K562 (cell line): ENCODE data around the gene SLC35F5. TPM values are rescaled to one million over a fixed set of nuclear protein-coding genes. Genes with fewer than 3 reads are reported as not detected.

Source experiments
- ATAC-seq: fragments of 200-7000 bp; cut with Tn5 transposase; 3 replicates; pipeline ENCODE4 v1.9.1; 2020; ENCODE audit warnings: moderate library complexity
- BruUV-seq: library from RNA; stranded (reverse); fragments of 400-500 nt; replicated peaks from 2 replicates; lab custom pipeline; 2021; lab: Mats Ljungman, UMichigan
- CTCF ChIA-PET: fragments of 300-600 bp; formaldehyde crosslinking; extraction: SDS; loops from one replicate; lab custom pipeline; 2021; ENCODE audit warnings: low intra/inter-chr PET ratio; lab: Yijun Ruan, JAX
- POLR2A ChIA-PET: fragments of 300-600, 350-650 bp; sonication (Branson Sonifier 250); formaldehyde crosslinking; extraction: SDS; loops from one replicate; lab custom pipeline; 2021; ENCODE audit warnings: antibody characterized with exemption, inconsistent platforms; lab: Yijun Ruan, JAX
- DNase-seq, 4 experiments: peaks; one replicate each; pipeline versions ENCODE4 v3.0.0 to v3.0.0-alpha.2; 2011 to 2018; ENCODE audit warnings: low spot score in 3 of 4, mixed read lengths in 3 of 4; ENCODE audit errors: extremely low read depth in 1 of 4
- FAIRE-seq: peaks from 2 replicates; lab custom pipeline; 2011; peaks lifted over from hg19 to GRCh38; lab: Jason Lieb, UNC
- H2AFZ ChIP-seq: 2 replicates; pipeline ENCODE4 v1.6.0; 2011; ENCODE audit warnings: low read depth, low read length, control low read depth, inconsistent platforms
- H3K27ac ChIP-seq: fragments of 200-600 bp; 3 replicates; pipeline ENCODE4 v1.8.0; 2011; ENCODE audit warnings: low read depth, mild to moderate bottlenecking, control low read depth, inconsistent platforms, low read length, moderate library complexity, mixed read lengths; ENCODE audit errors: extremely low read depth
- H3K27me3 ChIP-seq, 2 experiments: fragments of 300-600 bp in 1 of 2; 2 replicates in 1 of 2; 3 replicates in 1 of 2; pipeline versions ENCODE4 v1.6.0 to v1.8.0; 2011; ENCODE audit warnings: inconsistent platforms in 2 of 2, low read length in 2 of 2, mild to moderate bottlenecking in 1 of 2, mixed read lengths in 1 of 2, moderate library complexity in 1 of 2; ENCODE audit not compliant: control insufficient read depth in 2 of 2, insufficient read depth in 2 of 2
- H3K36me3 ChIP-seq: fragments of 300-600 bp; 3 replicates; pipeline ENCODE4 v1.8.0; 2011; ENCODE audit warnings: mild to moderate bottlenecking, low read length, inconsistent platforms; ENCODE audit not compliant: control insufficient read depth, insufficient read depth
- H3K4me1 ChIP-seq, 2 experiments: fragments of 200-600 bp in 1 of 2; replicated peaks in 1 of 2; 2 replicates in 1 of 2; 3 replicates in 1 of 2; pipeline versions ENCODE4 v1.5.1 to v1.8.0; 2011; ENCODE audit warnings: inconsistent platforms in 2 of 2, low read length in 2 of 2, mild to moderate bottlenecking in 1 of 2, mixed read lengths in 1 of 2, moderate library complexity in 1 of 2; ENCODE audit not compliant: control insufficient read depth in 2 of 2, insufficient read depth in 2 of 2
- H3K4me2 ChIP-seq: 2 replicates; pipeline ENCODE4 v1.6.1; 2011; ENCODE audit warnings: low read length, control low read depth, inconsistent platforms, mixed read lengths; ENCODE audit not compliant: insufficient read depth
- H3K4me3 ChIP-seq: fragments of 200-600 bp; sonication (generic), shearing (Covaris generic); 2 replicates; pipeline ENCODE4 v1.5.1; 2016; ENCODE audit warnings: control low read depth, inconsistent platforms
- H3K79me2 ChIP-seq: fragments of 200-600 bp; 3 replicates; pipeline ENCODE4 v1.8.0; 2011; ENCODE audit warnings: low read length, inconsistent platforms; ENCODE audit not compliant: control insufficient read depth, insufficient read depth
- H3K9ac ChIP-seq, 2 experiments: 2 replicates each; pipeline versions ENCODE4 v1.6.0 to v1.6.1; 2011; ENCODE audit warnings: low read depth in 2 of 2, low read length in 2 of 2, control low read depth in 1 of 2, inconsistent platforms in 1 of 2, mild to moderate bottlenecking in 1 of 2, mixed read lengths in 1 of 2; ENCODE audit not compliant: insufficient read depth in 1 of 2
- H3K9me1 ChIP-seq: one replicate; pipeline ENCODE4 v1.6.0; 2011; ENCODE audit warnings: inconsistent platforms, mild to moderate bottlenecking, low read length, moderate library complexity; ENCODE audit not compliant: control insufficient read depth, insufficient read depth
- H3K9me3 ChIP-seq: replicated peaks from 2 replicates; pipeline ENCODE4 v1.5.1; 2011; ENCODE audit warnings: low read depth, low read length, inconsistent platforms; ENCODE audit not compliant: control insufficient read depth, insufficient read depth
- H4K20me1 ChIP-seq: replicated peaks from 2 replicates; pipeline ENCODE4 v1.6.1; 2011; ENCODE audit warnings: low read length, inconsistent platforms, mixed read lengths; ENCODE audit not compliant: control insufficient read depth, insufficient read depth
- ARID2 ChIP-seq: fragments of 450-650 bp; IDR thresholded peaks from 2 replicates; pipeline ENCODE4 v1.6.1; 2017; ENCODE audit warnings: antibody characterized with exemption, mild to moderate bottlenecking
- BACH1 ChIP-seq: fragments of 200-800 bp; sonication (Bioruptor generic); IDR thresholded peaks from 2 replicates; pipeline ENCODE4 v1.6.1; 2016; ENCODE audit warnings: missing genetic modification characterization, missing compliant biosample characterization
- CXXC5 ChIP-seq: fragments of 250-450 bp; sonication (Bioruptor Pico); IDR thresholded peaks from 2 replicates; pipeline ENCODE4 v1.8.0; 2022; ENCODE audit warnings: inconsistent platforms, mild to moderate bottlenecking, moderate library complexity
- MCM5 ChIP-seq: fragments of 450-650 bp; IDR thresholded peaks from 2 replicates; pipeline ENCODE4 v1.6.1; 2016; ENCODE audit warnings: low read depth
- MEF2D ChIP-seq: conservative IDR thresholded peaks from 2 replicates; pipeline ENCODE4 v1.6.1; 2016; ENCODE audit warnings: low read depth, missing genetic modification characterization, missing compliant biosample characterization
- SP2 ChIP-seq: IDR thresholded peaks from 2 replicates; pipeline ENCODE4 v1.6.1; 2011; ENCODE audit warnings: mild to moderate bottlenecking, low read depth, low read length, moderate library complexity; ENCODE audit not compliant: poor library complexity, severe bottlenecking; ENCODE audit errors: extremely low read depth
- TGIF2 ChIP-seq: sonication (generic); formaldehyde crosslinking; IDR thresholded peaks from 2 replicates; pipeline ENCODE4 v1.8.1; 2022; ENCODE audit warnings: mild to moderate bottlenecking, missing genetic modification reagents, moderate library complexity
- ZKSCAN8 ChIP-seq: fragments of 200-800 bp; sonication (Bioruptor generic); IDR thresholded peaks from 2 replicates; pipeline ENCODE4 v1.6.1; 2016; ENCODE audit warnings: missing genetic modification characterization, missing compliant biosample characterization
- ZNF318 ChIP-seq, 2 experiments: fragments of 450-650 bp; IDR thresholded peaks; 2 replicates each; pipeline ENCODE4 v1.6.1; 2016; ENCODE audit warnings: mild to moderate bottlenecking in 2 of 2, borderline replicate concordance in 1 of 2, low read depth in 1 of 2, moderate library complexity in 1 of 2
- WGBS: fragments of 100-300 bp; shearing (Covaris generic); methylation state at CpG from one replicate; pipeline ENCODE4 v1.1.6; 2016; ENCODE audit warnings: low coverage, mixed read lengths; ENCODE audit not compliant: insufficient coverage; ENCODE audit errors: missing lambda C conversion rate; 5-methylcytosine and 5-hydroxymethylcytosine counted together
- in situ Hi-C: fragments of 300-500 bp; cut with MboI; formaldehyde crosslinking; loops from 4 replicates; pipeline ENCODE4 v1.15.0; 2018; ENCODE audit warnings: inconsistent platforms, mixed read lengths
- intact Hi-C: fragments of 100-400 bp; cut with micrococcal nuclease; formaldehyde crosslinking; loops from 2 replicates; pipeline ENCODE4 v1.14.2; 2022
- polyA plus RNA-seq, 8 experiments: library from polyadenylated mRNA; depleted of rRNA in 4 of 8; stranded (reverse) in 5 of 8; unstranded in 3 of 8; fragments of >200 nt; fragmentation: Nextera tagmentation in 2 of 8; fragmentation: Illumina TruSeq in 1 of 8; extraction: Ambion mirVana in 2 of 8; extraction: Trizol in 1 of 8; gene quantifications; 2 replicates each; pipeline versions ENCODE4 v1.2.1 to v1.2.3, GENCODE V29; 2011 to 2014; ENCODE audit warnings: inconsistent platforms in 1 of 8, missing spikeins in 1 of 8
- total RNA-seq, 7 experiments: library from RNA; depleted of rRNA in 6 of 7; stranded (reverse); fragments of >200 nt in 6 of 7; fragmentation: Illumina TruSeq in 2 of 7; extraction: Trizol in 2 of 7; gene quantifications; 2 replicates each; pipeline versions ENCODE4 v1.2.1 to v1.2.3, GENCODE V29; 2011 to 2021; ENCODE audit warnings: low replicate concordance in 1 of 7

Gene SLC35F5
- total and polyA plus RNA-seq, 9 of the 15 experiments (the other 6 are each of a cell fraction or from before 2014, with no cell fraction given) = 4.9 to 50.7 (median 30.5) TPM

- Histone ChIP-seq H3K4me1 (no peaks in the 10 kb centered on the region; a peak in 1 of 5 replicates), H3K9ac (no peak overlapping the region), H4K20me1 (no peaks in the 10 kb centered on the region), H3K4me3 (no peak overlapping the region), H3K9me3 (no peaks in the 10 kb centered on the region), H2AFZ (no peak overlapping the region), H3K27me3 (no peaks in the 10 kb centered on the region), H3K27ac (no peak overlapping the region), H3K79me2 (no peaks in the 10 kb centered on the region)
- POLR2A ChIA-PET = no interaction called here
- no peak for FAIRE-seq
- 19% methylated on average over 2 of the region's 2 CpGs for WGBS
- in situ Hi-C loops = no loop called here
- BruUV-seq = no TSS peak
- TF ChIP-seq ARID2 = no peak
- TF ChIP-seq ZNF318 (IDR thresholded peaks at IDR 0.05; ENCODE audit: borderline replicate concordance in 1 of 2, low read depth in 1 of 2) = no peak
- no peak for TF ChIP-seq ZKSCAN8 (CRISPR knock-in tag)
- no peak for TF ChIP-seq TGIF2
- TF ChIP-seq MCM5 = no peak
- no peak for TF ChIP-seq SP2
- TF ChIP-seq MEF2D = no peak
- no peak for TF ChIP-seq BACH1 (tag)
- TF ChIP-seq CXXC5 (CRISPR knock-in tag) = no peak
- TF ChIP-seq, all 486 proteins: peak for 0
- intact Hi-C loops = no loop called here
- Histone ChIP-seq H3K36me3 (no peaks in the 10 kb centered on the region), H3K4me2 (no peak overlapping the region), H3K9me1 (no peaks in the 10 kb centered on the region)
- ATAC-seq (no peak), DNase-seq (no peak)
- CTCF ChIA-PET = no interaction called here
Measured at GRCh38 chr2:113686537-113686936, 69.9 kb downstream of the SLC35F5 start.
